ENCODE data around the gene PHKG1. TPM values are rescaled to one million over a fixed set of nuclear protein-coding genes. Genes with fewer than 3 reads are reported as not detected.

PHKG1 gene
- total and polyA plus RNA-seq, 2 of the 8 experiments (the other 6 are each of a cell fraction or from before 2014, with no cell fraction given) = 0.03 to 0.61 TPM

DNA sequence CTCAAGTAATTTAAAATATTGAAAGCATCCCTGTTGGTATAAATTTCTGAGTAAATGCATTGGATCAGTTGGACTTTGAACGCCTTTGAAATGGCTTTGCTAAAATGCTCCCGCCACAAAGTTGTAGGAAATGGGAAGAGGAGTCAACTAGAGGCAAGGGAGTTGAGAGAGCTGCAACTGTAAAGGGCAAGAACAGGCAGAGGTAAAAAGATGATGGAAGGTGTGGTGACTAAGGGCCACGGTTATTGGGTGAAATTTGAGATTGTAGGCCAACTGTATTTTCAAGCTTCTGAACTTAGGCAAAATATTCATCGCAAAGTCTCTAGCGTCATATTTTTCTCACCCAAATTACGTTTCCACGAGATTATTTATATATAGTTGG is 29.3 kb downstream of the PHKG1 start:
- no peak overlapping the region for H2BK12ac ChIP-seq (ENCODE audit: low read depth, low read length)
- no peak overlapping the region for H4K91ac ChIP-seq (replicated peaks; ENCODE audit: insufficient read length, low read length)
- WGBS, 2 experiments (ENCODE audit: extremely low coverage in 1 of 2, insufficient coverage in 1 of 2, insufficient read length in 1 of 2, insufficient replicate concordance in 2 of 2, low coverage in 1 of 2, low lambda C conversion rate in 2 of 2, missing lambda C conversion rate in 1 of 2) = 84% methylated on average over 7 of the region's 7 CpGs; no CpG with 5 or more reads in 1 of the 2 experiments
- H3K27me3 ChIP-seq (replicated peaks in 1 of 4; ENCODE audit: control insufficient read depth in 3 of 4, extremely low read depth in 1 of 4, insufficient read depth in 3 of 4, low read length in 3 of 4) = no peaks in the 10 kb centered on the region
- POLR2A ChIA-PET (ENCODE audit: partially characterized antibody) = interaction anchor here (1.0 to 44.4 kb wide), 9 partner anchors 9 to 98 kb away, joined by 3 to 869 read pairs (median 7); partner anchors contain the start of genes CCT6A and PSPH
- CTCF ChIA-PET (ENCODE audit: partially characterized antibody) = interaction anchor here (0.6 kb wide), 1 partner anchor 15 kb away, joined by 3 read pairs; no protein-coding TSS in a partner anchor
- no peak overlapping the region for H2AFZ ChIP-seq (ENCODE audit: low read length)
- DNase-seq (ENCODE audit: low read depth in 1 of 2, low spot score in 2 of 2) (no peak), FAIRE-seq (no peak)
- no peak overlapping the region for H3K56ac ChIP-seq (replicated peaks; ENCODE audit: insufficient read length, low read depth, low read length)
- no peak overlapping the region for H3K14ac ChIP-seq (ENCODE audit: insufficient read length)
- no peak overlapping the region for H3K18ac ChIP-seq (ENCODE audit: extremely low read depth, low read length)
- H3K23me2 ChIP-seq (ENCODE audit: low read depth, low read length) = no peaks in the 10 kb centered on the region
- peak overlapping the region; percentile 41 to 75; a peak in 3 of 4 replicates for H3K4me2 ChIP-seq (ENCODE audit: insufficient read depth in 1 of 2, low read depth in 2 of 2, low read length in 2 of 2)
- no peak overlapping the region for H2BK120ac ChIP-seq (replicated peaks; ENCODE audit: low read depth, low read length)
- no peaks in the 10 kb centered on the region for H3K9me3 ChIP-seq (ENCODE audit: insufficient read depth in 2 of 2, low read depth in 1 of 2, low read length in 1 of 2)
- TF ChIP-seq RXRA (IDR thresholded peaks at IDR 0.05; ENCODE audit: insufficient read depth, low read depth, low read length) (no peak), SP1 (IDR thresholded peaks at IDR 0.05; ENCODE audit: low read depth, low read length) (peak; percentile 6; the same call in 1 of the 2 replicates), EP300 (IDR thresholded peaks at IDR 0.05; ENCODE audit: borderline replicate concordance in 1 of 2, low read depth in 2 of 2, low read length in 2 of 2) (no peak), POLR2AphosphoS5 (IDR thresholded peaks at IDR 0.05; ENCODE audit: low read depth, low read length) (peak; percentile 52; the same call in 1 of the 2 replicates)
- TF ChIP-seq, protein P1, sequence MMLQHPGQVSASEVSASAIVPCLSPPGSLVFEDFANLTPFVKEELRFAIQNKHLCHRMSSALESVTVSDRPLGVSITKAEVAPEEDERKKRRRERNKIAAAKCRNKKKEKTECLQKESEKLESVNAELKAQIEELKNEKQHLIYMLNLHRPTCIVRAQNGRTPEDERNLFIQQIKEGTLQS (IDR thresholded peaks at IDR 0.05; ENCODE audit: insufficient read depth, low read depth, low read length) = no peak
- no peak overlapping the region for H2BK15ac ChIP-seq (ENCODE audit: low read length)
- H4K5ac ChIP-seq (ENCODE audit: insufficient read length, low read depth, low read length) = no peak overlapping the region
- no peaks in the 10 kb centered on the region for H3K79me1 ChIP-seq (ENCODE audit: low read depth, low read length)
- H3K36me3 ChIP-seq (ENCODE audit: control insufficient read depth in 2 of 4, insufficient read depth in 4 of 4, low read length in 3 of 4) = peaks cover 15 to 56% (median 43%) of the 10 kb centered on the region in 4 experiments
- H3K27ac ChIP-seq (ENCODE audit: low read depth, low read length) = peak overlapping the region; percentile 24; the same call in 1 of the 2 replicates
- no peaks in the 10 kb centered on the region for H4K20me1 ChIP-seq (replicated peaks in 1 of 2; ENCODE audit: control insufficient read depth in 1 of 2, insufficient read depth in 2 of 2, low read length in 2 of 2)
- H3K4me1 ChIP-seq (replicated peaks in 1 of 4; ENCODE audit: control insufficient read depth in 3 of 4, insufficient read depth in 4 of 4, low read length in 3 of 4) = peaks cover 0 to 6% (median 0%) of the 10 kb centered on the region in 4 experiments; a peak in 1 of 7 replicates
- H3K79me2 ChIP-seq (ENCODE audit: control insufficient read depth in 1 of 2, insufficient read depth in 2 of 2, low read length in 2 of 2) = peaks cover 0 to 5% of the 10 kb centered on the region in 2 experiments; a peak in 2 of 4 replicates
- H3K4me3 ChIP-seq (ENCODE audit: extremely low read depth in 1 of 4, insufficient read depth in 2 of 4, low read depth in 3 of 4, low read length in 4 of 4) = peak overlapping the region in 2 of 4 experiments; percentile 76 to 83; a peak in 4 of 8 replicates
- peak overlapping the region in 1 of 4 experiments; percentile 88; a peak in 1 of 7 replicates for H3K9ac ChIP-seq (replicated peaks in 1 of 4; ENCODE audit: extremely low read depth in 1 of 4, low read depth in 3 of 4, low read length in 3 of 4)
- no peak overlapping the region for H3K23ac ChIP-seq (ENCODE audit: insufficient read length)
- H4K8ac ChIP-seq (ENCODE audit: extremely low read depth, insufficient read depth, low read length) = no peak overlapping the region
- no peak overlapping the region for H3K4ac ChIP-seq (replicated peaks; ENCODE audit: insufficient read length, low read depth, low read length)
- H2BK20ac ChIP-seq (ENCODE audit: low read length) = no peak overlapping the region
- H2BK5ac ChIP-seq (ENCODE audit: low read depth, low read length) = no peak overlapping the region
- H2AK5ac ChIP-seq (ENCODE audit: low read depth, low read length) = no peak overlapping the region

Measured in H1 (cell line).